Heart left ventricle (tissue), 13 donors: ENCODE data around the gene DDR2.

ENCODE experiments used
- POLR2A ChIP-seq, 2 donors: fragments of 450-650 bp; IDR thresholded peaks; one replicate each; pipeline ENCODE4 v1.6.1; 2017; ENCODE audit warnings: antibody characterized with exemption in 2 of 2, mild to moderate bottlenecking in 2 of 2, moderate library complexity in 2 of 2
- TF ChIP-seq, protein P1 (sequence below), 12 donors: fragments of 200-600 bp; sonication (generic) in 4 of 12; IDR thresholded peaks; one replicate each; pipeline versions ENCODE4 v1.5.0 to v1.8.0; 2018 to 2022; ENCODE audit warnings: antibody characterized with exemption in 12 of 12, mild to moderate bottlenecking in 5 of 12
- donor health status: ischemic (EF 13 %, LVEDD 7.1; RV severe dilation, severe dysfunction).
- donor health status: DM: no; HTN: yes; CAD: no.
- donor health status: DM: no; HTN: no; CAD: no.
- donor health status: ischemic (EF 25% LVEDD 6.9; RV normal size, moderate dysfunction).
- donor health status: ischemic (EF 25% LVEDD 5.7; RV mildly dilated, moderate dysfunction).
- donor health status: ischemic (EF 35%, LVEDD 5.7; RV mildly dilated, moderate dysfunction).
- donor health status: nonischemic (EF 11% LVEDD 7.7; RV severe dilation, severe dysfunction).
- donor health status: DM: yes; HTN: yes; CAD: no.
- donor health status: PGD.
- donor health status: ischemic (EF 29% LVEDD 5.4; RV normal size, mild dysfunction).
- donor health status: nonischemic (EF 23%, LVEDD 6.1; RV moderate dilation, normal function).

DNA sequence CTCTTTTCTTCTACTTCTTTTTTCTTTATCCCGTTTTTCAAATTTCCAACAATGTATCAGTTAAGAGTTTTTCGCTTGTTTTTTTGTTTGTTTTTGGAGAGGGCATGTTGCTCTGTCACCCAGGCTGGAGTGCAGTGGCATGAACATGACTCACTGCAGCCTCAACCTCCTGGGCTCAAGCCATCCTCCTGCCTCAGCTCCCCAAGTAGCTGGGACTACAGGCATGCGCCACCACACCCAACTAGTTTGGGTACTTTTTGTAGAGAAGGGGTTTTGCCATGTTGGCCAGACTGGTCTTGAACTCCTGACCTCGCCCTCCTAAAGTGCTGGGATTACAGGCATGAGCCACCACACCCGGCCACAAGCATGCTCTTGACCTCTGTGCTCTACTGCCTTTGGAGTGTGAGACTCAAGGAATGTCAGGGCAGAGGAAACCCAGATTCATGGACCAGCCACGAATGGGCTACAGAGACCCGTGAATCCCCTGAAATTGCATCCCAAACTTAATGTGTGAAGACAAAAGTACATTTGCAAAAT, 93.1 kb downstream of the DDR2 start:
- TF ChIP-seq, protein P1, sequence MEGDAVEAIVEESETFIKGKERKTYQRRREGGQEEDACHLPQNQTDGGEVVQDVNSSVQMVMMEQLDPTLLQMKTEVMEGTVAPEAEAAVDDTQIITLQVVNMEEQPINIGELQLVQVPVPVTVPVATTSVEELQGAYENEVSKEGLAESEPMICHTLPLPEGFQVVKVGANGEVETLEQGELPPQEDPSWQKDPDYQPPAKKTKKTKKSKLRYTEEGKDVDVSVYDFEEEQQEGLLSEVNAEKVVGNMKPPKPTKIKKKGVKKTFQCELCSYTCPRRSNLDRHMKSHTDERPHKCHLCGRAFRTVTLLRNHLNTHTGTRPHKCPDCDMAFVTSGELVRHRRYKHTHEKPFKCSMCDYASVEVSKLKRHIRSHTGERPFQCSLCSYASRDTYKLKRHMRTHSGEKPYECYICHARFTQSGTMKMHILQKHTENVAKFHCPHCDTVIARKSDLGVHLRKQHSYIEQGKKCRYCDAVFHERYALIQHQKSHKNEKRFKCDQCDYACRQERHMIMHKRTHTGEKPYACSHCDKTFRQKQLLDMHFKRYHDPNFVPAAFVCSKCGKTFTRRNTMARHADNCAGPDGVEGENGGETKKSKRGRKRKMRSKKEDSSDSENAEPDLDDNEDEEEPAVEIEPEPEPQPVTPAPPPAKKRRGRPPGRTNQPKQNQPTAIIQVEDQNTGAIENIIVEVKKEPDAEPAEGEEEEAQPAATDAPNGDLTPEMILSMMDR (IDR thresholded peaks at IDR 0.05), result no peak
- TF ChIP-seq POLR2A (IDR thresholded peaks at IDR 0.05), result no peak
